ENCODE data around the gene MMP17.

The MMP17 gene

DNA sequence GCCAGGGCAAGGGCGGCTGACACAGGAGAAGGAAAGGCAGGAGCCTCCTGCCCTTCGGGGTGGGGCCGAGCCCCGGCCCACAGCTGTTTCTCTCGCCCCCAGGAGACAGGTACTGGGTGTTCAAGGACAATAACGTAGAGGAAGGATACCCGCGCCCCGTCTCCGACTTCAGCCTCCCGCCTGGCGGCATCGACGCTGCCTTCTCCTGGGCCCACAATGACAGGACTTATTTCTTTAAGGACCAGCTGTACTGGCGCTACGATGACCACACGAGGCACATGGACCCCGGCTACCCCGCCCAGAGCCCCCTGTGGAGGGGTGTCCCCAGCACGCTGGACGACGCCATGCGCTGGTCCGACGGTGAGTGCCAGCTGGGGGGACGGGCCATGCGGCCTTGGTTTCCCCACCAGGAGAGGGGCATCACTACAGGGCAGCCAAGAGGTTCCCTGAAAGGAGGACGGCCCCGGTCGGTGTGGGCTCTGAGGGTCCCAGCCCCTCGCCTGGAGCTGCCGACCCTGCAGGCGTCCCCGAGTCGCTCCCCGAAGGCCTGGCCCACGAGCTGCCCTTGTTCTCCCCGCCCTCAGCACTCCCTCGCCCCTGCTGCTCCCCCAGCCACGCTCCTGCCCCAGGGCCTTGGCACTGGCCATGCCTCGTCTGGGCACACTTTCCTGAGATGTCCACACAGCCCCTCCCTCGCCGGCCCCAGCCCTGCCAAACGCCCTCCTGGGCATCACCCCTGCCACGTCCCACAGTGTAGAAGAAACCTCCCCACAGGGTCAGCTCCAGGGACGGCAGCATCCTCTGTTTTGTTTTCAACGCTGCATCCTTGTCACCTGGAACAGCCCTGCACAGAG, 21.7 kb downstream of the MMP17 start:
- no peak for DNase-seq (ENCODE audit: low read depth, low spot score)

DNA sequence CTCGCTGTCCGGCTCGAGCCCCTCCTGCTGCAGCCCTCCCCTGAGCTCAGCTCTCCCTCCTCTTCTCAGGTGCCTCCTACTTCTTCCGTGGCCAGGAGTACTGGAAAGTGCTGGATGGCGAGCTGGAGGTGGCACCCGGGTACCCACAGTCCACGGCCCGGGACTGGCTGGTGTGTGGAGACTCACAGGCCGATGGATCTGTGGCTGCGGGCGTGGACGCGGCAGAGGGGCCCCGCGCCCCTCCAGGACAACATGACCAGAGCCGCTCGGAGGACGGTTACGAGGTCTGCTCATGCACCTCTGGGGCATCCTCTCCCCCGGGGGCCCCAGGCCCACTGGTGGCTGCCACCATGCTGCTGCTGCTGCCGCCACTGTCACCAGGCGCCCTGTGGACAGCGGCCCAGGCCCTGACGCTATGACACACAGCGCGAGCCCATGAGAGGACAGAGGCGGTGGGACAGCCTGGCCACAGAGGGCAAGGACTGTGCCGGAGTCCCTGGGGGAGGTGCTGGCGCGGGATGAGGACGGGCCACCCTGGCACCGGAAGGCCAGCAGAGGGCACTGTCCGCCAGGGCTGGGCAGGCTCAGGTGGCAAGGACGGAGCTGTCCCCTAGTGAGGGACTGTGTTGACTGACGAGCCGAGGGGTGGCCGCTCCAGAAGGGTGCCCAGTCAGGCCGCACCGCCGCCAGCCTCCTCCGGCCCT, 22.8 kb downstream of the MMP17 start:
- no peak for DNase-seq (ENCODE audit: low read depth, low spot score)

DNA sequence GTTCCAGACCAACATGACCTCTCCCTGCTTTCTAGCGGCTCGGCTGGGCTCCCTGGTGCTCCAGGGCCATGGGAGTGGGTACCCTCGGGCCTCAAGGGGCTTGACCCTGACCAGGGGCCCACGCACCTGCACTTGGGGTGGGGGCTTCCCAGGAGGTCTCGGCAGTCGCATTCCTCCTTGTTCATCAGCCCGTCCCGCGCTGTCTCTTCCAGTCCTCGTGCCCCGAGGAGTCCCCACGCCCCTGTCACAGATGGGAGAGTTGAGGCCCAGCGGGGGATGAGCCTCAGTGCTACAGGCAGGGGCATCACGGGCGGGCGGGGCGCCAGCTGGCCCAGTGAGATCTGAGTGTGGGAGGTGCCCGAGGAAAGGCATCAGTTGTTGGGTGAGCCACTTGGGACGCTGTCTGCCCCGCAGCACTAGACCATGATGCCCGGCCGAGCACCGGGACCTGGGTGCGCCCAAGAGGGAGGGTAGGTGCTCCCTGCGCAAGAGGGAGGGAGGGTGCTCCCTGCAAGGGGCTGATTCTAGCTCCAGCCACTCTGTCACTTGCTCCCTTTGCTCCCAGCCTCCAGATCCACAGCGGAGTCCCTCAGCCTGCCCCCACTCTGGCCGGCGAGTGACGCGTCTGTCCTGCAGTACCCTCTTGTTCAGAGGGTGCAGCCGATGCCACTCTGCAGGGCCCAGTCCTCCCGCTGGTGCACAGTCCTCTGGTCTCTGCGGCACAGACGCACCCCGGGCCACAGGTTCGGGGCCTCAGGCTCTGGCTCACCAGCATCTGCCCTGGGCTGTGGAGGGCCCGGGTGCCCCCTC, 23.8 kb downstream of the MMP17 start:
- no peak for DNase-seq (ENCODE audit: low read depth, low spot score)

DNA sequence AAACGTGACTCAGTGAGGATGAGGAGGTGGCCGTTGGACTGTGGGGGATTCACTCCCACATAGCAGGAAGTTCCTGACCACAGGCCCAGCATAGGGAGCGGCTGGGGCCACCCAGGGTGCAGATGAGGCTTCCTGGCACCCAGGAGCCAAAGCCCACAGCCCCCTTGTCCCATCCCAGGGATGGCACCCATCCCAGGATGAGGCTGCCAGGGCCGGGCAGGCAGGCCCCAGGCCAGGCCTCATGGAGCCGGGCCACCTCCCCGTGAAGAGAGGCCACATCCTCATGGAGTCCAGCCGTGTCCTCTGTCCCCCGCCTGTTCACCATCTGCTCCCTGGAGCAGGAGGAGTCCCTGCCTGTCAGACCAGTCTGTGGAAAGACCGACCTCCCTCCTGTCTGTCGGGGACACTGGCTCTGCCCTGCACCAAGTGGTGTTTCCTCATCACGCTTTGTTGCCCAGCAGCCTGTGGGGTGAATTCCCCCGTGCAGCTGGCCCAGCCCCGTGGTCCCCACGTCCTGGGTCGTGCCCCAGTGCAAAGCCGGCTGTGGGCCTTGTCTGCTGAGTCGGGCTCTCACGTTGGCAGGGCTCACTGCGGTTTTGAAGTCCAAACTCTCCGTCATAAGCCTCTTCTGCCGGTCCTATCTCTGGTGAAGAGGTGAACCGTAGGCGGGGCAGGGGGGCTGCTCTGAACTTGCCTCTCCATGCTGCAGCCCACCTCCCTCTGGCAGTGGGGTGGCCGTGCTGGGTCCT, 24.5 kb downstream of the MMP17 start:
- DNase-seq (ENCODE audit: low read depth, low spot score): no peak

DNA sequence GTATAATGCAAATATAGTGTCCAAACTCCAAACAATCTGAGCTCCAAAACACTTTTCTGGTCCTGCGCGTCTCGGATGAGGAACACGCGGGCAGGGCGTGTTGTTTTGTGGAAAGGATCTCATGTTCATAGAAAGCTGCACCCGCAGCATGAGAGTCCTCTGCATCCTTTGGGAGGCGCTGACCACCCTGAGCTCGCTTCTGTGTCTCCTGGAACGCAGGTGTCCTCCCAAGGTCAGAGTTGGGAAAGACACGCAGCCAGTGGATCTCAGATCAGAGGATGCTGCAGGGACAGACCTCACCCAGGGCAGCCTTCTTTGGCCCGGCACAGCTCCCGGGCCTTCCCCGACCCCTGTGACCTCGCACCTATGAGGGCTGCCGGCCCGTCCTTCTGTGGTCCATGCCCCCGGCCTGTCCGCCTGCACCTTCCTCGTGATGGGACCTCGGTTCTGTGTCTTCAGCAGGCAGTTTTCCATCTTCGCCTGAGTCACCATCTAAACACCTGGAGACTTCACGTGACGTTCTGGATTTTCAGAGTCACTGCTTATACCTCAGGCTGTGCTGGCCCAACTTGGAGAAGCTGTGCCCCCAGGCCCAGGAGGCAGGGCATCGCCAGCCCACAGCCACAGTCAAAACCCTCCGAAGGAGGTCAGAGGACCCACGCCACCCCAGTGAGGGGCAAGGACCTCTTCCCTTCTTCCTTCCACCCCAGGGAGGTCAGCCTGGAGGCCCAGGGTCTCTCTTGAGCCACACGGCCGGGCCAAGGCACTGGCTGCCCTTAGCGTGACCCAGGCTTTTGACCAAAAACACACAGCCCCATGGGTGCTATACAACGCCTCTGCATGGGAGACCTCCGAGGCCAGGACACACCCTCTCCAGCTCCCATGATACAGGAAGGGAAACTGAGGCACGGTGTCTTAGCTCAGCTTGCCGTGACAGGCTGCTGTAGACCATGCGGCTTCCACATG, 25.9 kb downstream of the MMP17 start:
- DNase-seq (ENCODE audit: low read depth, low spot score): no peak

DNA sequence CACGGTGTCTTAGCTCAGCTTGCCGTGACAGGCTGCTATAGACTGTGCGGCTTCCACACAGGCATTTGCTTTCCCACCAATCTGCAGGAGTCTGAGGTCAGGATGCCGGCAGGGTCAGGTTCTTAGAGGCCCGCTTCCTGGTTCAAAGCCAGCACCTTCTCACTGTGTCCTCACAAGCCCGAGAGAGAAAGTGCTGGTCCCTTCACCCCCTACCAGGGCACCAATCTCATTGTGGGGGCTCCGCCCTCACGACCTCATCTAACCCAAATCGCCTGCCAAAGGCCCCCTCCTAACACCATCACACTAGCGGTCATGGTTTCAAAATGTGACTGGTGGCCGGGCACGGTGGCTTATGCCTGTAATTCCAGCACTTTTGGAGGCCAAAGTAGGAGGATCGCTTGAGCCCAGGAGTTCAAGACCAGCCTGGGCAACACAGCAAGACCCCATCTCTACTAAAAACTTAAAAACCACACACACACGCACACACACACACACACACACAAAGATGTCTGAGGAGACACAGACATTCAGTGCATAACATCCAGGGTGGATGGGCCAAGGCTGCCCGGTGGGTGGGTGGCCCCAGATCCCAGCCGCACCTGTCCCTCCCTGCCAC, 26.8 kb downstream of the MMP17 start:
- no peak for DNase-seq (ENCODE audit: low read depth, low spot score)

DNA sequence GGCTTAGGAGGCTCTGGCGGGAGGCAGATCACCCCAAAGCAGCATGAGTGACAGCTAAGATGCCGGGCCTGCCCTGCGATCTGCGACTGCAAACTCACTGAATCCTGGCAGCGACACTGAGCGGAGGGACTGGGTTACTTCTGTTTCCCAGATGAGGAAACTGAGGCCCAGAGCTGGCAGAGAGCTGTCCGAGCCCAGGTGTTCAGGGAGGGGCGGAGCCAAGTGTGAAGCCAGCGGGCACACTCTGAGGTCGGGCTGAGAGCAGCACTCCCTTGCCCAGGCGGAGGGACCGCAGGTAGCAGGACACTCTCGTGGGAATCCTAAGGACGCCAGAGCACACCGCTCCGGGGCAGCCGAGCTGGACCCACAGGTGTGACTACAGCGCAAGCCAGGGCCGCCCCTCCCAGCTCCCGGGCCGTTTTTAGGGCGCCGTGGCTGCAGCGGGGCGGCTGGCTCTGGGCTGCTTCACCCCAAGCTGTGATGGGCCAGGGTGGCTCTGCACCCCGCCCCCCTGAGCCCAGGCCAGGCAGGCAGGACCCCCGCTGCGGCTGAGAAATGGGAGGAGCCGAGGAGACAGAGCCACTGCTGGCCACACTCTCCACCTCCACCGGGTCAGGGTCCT, 27.4 kb downstream of the MMP17 start:
- no peak for DNase-seq (ENCODE audit: low read depth, low spot score)

DNA sequence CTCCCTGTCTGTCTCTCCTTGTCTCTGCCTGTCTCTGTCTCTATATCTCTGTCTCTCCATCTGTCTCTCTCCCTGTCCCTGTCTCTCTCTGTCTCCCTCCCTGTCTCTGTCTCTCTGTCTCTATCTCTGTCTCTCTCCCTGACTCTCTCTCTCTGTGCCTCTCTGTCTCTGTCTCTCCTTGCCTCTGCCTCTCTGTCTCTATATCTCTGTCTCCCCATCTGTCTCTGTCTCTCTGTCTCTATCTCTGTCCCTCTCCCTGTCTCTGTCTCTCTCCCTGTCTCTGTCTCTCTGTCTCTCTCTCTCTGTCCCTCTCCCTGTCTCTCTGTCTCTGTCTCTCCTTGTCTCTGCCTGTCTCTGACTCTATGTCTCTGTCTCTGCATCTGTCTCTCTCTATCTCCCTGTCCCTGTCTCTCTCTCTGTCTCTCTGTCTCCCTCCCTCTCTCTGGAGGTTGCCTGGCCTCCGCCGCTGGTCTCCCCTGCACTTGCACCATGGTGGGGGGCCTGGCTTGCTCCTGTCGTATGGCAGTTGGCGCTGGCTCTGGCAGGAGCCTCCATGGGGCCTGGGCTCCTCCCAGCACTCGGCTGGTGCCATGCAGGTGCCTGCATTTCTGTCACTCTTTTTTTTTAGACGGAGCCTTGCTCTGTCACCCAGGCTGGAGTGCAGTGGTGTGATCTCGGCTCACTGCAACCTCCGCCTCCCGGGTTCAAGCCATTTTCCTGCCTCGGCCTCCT, 28.3 kb downstream of the MMP17 start:
- DNase-seq (ENCODE audit: low read depth, low spot score): no peak

DNA sequence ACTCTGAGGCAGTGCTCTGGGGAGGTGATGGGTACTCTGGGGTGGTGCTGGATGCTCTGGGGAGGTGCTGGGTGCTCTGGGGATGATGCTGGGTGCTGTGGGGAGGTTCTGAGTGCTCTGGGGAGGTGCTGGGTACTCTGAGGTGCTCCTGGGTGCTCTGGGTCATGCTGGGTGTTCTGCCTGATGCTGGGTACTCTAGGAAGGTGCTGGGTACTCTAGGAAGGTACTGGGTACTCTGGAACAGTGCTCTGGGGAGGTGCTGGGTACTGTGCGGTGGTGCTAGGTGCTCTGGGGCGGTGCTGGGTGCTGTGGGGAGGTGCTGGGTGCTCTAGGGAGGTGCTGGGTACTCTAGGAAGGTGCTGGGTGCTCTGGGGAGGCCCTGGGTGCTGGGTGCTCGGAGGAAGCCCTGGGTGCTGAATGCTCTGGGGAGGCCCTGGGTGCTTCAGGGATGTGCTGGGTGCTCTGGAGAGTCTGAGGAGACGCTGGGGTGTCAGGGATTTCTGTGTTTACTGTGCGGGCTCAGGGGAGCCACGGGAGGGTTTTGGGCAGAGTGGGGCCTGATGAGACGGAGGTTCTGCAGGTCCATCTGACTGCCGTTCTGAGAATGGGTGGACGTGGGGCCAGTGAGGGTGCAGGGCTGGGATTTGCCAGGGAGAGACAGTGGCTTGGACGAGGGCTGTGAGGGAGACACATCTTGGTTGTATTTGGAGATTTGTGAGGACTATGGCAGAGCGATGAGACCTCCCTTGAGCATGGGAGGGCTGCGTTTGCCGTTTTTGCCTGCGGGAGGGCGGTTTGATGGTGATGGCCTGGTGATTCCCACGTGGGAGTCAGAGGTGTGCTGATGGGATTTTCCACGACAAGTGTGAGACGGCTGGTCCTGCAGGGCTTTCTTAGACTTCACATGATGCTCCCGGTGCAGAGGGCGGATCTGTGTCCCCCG, 30.0 kb downstream of the MMP17 start:
- no peak for DNase-seq (ENCODE audit: low read depth, low spot score)

DNA sequence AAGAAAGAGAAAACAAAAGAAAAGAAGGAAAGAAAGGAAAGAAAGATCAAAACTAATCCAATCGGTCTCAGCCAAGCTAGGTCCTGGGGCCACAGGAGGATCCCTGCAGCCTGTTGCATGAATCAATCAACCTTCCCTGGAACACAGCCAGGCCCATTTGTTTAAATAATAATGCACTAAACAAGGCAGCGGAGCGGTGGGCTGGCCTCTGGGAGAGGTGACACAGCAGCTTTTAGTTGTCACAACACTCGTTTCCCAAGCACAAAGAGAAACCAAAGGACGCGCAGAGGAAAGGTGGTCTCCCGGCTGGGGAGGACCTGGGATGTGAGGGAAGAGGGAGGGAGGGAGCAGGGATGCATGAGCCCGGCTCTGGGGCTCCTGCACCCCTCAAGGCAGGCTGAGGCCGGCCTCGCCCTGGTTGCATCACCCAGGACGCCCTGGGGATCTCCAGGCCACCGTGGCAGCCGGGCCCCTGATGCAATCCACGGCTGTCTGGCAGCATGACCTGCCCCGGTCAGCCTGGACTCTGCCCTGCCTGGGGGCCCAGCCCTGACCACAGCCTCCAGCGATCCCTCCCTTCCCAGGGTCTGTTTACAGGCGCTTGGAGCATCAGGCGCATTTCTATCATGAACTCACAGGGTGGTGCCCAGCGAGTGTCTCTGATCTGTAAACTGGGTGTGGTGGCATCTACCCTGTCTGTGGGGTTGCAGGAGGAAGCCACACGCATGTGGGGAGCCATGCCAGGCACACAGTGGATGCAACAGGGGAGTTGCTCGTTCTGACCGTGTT, 32.5 kb downstream of the MMP17 start:
- DNase-seq (ENCODE audit: low read depth, low spot score): no peak

DNA sequence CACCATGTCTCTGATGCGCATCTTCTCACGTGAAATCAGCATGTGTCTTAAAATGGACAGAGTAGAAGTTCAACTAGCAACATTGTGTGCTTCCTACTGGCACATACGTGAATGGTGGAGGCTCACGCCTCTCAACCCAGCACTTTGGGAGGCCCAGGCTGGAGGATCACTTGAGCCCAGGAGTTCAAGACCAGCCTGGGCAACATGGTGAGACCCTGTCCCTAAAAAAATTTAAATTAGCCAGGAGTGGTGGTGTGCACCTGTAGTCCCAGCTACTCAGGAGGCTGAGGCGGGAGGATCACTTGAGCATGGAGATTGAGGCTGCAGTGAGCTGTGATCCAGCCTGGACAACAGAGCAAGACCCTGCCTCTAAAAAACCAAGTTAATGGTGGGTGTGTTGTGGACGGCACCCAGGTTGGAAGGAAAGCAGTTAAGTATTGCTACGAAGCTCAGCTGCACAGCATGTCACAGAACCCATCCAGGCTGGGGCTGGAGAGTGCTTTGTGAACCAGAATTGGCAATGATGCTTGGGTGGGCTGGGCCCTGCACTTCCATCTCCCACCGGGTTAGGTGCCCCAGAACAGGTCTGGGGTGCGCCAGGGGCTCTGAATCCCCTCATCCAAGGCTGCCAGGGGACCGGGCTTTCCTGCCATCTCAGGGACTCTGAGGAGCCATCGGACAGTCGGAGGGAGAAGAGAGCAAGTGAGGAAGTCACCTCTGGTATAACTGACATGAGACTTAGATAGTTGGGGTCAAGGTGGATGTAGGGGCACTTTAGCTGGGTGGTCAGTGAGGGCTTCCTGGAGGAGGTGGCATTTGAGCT, 33.3 kb downstream of the MMP17 start:
- DNase-seq (ENCODE audit: low read depth, low spot score): no peak

DNA sequence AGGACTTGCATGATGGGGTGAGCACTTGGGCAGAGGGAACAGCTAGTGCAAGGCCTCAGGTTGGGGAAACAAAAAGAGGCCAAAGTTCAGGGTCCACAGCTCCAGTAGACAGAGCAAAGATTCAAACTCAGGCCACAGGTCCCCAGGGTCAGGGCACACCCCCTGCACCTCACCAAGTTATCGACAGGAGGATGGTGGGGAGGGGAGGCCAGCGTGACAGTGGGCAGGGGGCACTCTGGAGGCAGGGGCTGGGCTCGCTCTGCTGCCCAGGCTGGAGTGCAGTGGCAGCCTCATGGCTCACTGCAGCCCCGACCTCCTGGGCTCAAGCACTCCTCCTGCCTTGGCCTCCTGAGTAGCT, 33.9 kb downstream of the MMP17 start:
- DNase-seq (ENCODE audit: low read depth, low spot score): no peak

DNA sequence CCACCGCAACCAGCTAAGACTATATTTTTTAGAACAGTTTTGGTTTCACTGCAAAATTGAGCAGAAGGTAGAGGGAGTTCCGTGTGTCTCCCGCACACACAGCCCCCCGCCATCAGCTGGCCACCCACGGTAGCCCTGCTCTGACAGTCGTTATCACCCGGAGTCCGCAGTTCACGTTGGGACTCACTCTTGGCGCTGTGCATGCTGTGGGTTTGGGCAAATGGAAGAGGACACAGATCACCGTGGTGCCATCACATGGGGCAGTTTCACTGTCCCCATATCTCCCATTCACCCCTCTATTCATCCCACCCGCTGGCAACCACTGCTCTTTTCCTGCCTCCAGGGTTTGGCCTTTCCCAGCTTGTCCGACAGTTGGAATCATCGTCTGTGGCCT, 34.4 kb downstream of the MMP17 start:
- DNase-seq (ENCODE audit: low read depth, low spot score): no peak

DNA sequence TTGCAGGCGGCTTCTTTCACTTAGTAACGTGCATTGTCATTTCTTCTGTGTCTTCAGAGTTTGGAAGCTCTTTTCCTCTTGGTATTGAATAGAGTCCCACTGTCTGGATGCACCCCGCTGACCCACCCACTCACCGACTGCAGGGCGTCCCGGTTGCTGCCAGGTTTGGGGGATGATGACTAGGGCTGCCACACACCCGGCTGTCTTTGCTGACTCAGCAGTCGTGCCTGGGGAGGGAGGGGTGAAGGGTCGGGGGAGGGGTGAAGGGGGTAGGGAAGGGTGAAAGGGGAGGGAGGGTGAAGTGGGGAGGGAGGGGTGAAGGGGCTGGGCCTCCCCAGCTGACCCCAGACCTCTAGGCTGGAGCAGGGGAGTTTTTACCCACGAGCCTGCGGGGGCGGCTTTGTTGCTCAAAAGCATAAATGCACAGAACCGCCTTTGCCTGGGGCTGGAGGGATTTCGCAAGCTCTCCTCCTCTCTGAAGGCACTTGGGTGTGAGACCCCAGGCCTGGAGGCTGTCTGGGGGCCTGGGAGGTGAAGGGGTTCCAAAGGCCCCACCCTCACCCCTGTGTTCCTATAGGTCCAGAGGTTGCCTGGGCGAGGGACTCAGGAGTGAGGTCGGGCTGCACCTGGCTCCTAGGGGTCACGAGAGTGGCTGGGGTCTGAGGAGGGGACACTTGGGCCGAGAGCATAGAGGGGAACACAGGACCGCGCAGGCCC, 35.0 kb downstream of the MMP17 start:
- DNase-seq (ENCODE audit: low read depth, low spot score): no peak

DNA sequence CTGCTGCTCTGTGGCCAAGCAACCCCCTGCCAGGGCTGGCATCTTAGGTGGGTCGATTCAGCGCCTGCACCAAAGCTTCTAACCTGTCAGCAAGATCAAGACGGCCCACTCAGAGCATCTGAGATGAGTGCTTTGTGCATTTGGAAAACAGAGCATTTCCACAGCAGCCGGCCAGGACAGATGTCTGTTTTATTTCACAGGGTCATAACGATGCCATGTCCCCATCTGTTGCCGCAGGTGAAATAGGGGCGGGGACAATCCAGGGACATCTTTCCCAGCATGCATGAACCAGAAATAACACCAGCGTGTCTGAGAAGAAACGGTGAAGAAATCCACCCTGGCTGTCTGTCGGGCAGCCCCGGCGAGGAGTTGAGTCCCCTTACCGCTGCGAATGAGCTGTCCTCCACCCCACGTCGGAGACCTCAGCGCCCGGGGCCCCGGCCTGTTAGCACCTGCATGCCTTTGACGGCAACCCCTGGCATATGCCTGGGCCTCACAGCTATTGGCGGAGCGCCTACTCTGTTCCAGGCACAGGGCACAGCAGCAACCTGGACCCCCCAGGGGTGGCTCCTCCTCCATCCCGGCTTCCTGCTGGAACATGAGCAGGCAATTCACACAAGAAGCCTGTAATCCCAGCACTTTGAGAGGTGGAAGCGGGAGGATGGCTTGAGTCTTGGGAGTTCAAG, 35.7 kb downstream of the MMP17 start:
- no peak for DNase-seq (ENCODE audit: low read depth, low spot score)

Data from brain pericyte (primary cell).